ENCODE measurements around the gene ZCRB1.
"Not testable (repeated sequence)": the region's sequence is repeated elsewhere in the genome, so short reads cannot be mapped to it uniquely, and the experiment has no call there.

GRCh38 chr12:42330097-42330496 lies 4.2 kb upstream of the ZCRB1 start:
- TF ChIP-seq CTCF (conservative IDR thresholded peaks at IDR 0.05; ENCODE audit: low read depth, low read length); MAFK (IDR thresholded peaks at IDR 0.05; ENCODE audit: low read depth, low read length); RFX5 (IDR thresholded peaks at IDR 0.05; ENCODE audit: low read depth, low read length); FOS (IDR thresholded peaks at IDR 0.05; ENCODE audit: low read depth, low read length); POLR2A (IDR thresholded peaks at IDR 0.05; ENCODE audit: low read depth, low read length); USF2 (IDR thresholded peaks at IDR 0.05; ENCODE audit: low read depth, low read length); ELK1 (IDR thresholded peaks at IDR 0.05; ENCODE audit: borderline replicate concordance, low read depth, low read length); CEBPB (IDR thresholded peaks at IDR 0.05; ENCODE audit: low read depth, low read length); SMC3 (IDR thresholded peaks at IDR 0.05; ENCODE audit: low read depth, low read length); BHLHE40 (IDR thresholded peaks at IDR 0.05; ENCODE audit: low read depth, low read length); NFE2L2 (IDR thresholded peaks at IDR 0.05; ENCODE audit: low read depth, low read length); MAZ (IDR thresholded peaks at IDR 0.05; ENCODE audit: borderline replicate concordance, low read depth, low read length): not testable (repeated sequence)

All from IMR-90 (cell line).